Activated CD4-positive, alpha-beta T cell treated with anti-CD3 and anti-CD28 coated beads for 36 hours (primary cell): ENCODE results near the gene ITGAE. TPM values are rescaled to one million over a fixed set of nuclear protein-coding genes. Genes with fewer than 3 reads are reported as not detected.

Source experiments
- ATAC-seq: fragments of 200-7000 bp; cut with Tn5 transposase; one replicate; pipeline ENCODE4 v1.10.0; 2021; ENCODE audit warnings: mild to moderate bottlenecking, moderate library complexity
- CTCF ChIA-PET: fragments of 350-600 bp; sonication (Branson Sonifier 250); formaldehyde crosslinking; loops from one replicate; lab custom pipeline; 2021; ENCODE audit warnings: antibody characterized with exemption; lab: Charles Lee
- POLR2A ChIA-PET: fragments of 350-600 bp; sonication (Branson Sonifier 250); formaldehyde crosslinking; loops from one replicate; lab custom pipeline; 2021; ENCODE audit warnings: antibody characterized with exemption, inconsistent platforms; lab: Charles Lee
- DNase-seq: peaks from one replicate; pipeline ENCODE4 v3.0.0-alpha.2; 2020
- H3K27ac Mint-ChIP-seq: one replicate; pipeline ENCODE4 v1.8.0; 2021; ENCODE audit warnings: mixed read lengths
- H3K27me3 Mint-ChIP-seq: one replicate; pipeline ENCODE4 v1.8.0; 2021; ENCODE audit warnings: mixed read lengths
- H3K36me3 Mint-ChIP-seq: one replicate; pipeline ENCODE4 v1.8.0; 2021; ENCODE audit warnings: low read depth, mixed read lengths
- H3K4me1 Mint-ChIP-seq: one replicate; pipeline ENCODE4 v1.8.0; 2021; ENCODE audit warnings: mixed read lengths
- H3K4me3 Mint-ChIP-seq: one replicate; pipeline ENCODE4 v1.8.0; 2021; ENCODE audit warnings: mild to moderate bottlenecking, moderate library complexity, mixed read lengths
- H3K9me3 Mint-ChIP-seq: one replicate; pipeline ENCODE4 v1.8.0; 2021; ENCODE audit warnings: low read depth, mixed read lengths
- intact Hi-C, 2 experiments: fragments of 100-400 bp; cut with DNase I in 1 of 2; cut with micrococcal nuclease in 1 of 2; formaldehyde crosslinking; loops; one replicate each; pipeline versions ENCODE4 v1.14.2 to v1.15.1; 2022 to 2024; cut with DNase I, micrococcal nuclease
- total RNA-seq, 2 experiments: library from RNA; stranded (reverse); gene quantifications; one replicate each; pipeline ENCODE4 v1.2.3, GENCODE V29; 2021

Gene ITGAE
- total RNA-seq, 2 experiments from 2014 or later = 20.9 to 41.1 TPM

DNA sequence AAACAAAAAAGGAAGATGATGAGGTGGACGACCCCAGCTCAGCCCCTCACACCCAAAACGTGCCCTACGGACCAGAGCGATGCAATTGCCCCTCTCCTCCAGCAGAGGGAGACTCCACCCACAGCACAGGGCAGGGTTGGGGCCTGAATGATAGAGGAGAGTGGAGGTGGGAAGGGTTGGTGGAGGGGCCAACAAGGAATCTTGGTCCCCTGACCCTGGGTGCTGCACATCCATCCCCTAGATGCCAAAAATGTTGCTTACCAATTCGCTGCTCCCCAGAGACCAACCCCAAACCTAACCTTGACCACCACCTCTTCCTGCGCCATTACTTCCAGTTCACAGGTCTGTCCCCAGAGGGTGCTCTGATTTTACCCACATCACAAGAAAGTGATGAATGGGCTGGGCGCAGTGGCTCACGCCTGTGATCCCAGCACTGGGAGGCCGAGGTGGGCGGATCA lies 117.9 kb downstream of the ITGAE start:
- CTCF ChIA-PET = interaction anchor here (0.6 to 1.9 kb wide), 15 partner anchors 13 to 225 kb away, joined by 3 to 22 read pairs (median 3); partner anchors contain the start of genes HASPIN, NCBP3 and P2RX5
- no peaks in the 10 kb centered on the region for H3K27me3 Mint-ChIP-seq
- intact Hi-C loops = loop anchor here (2.0 kb wide), 4 partner anchors 28 to 144 kb away; partner anchors contain the start of gene HASPIN (in 2 of the 2)
- ATAC-seq = peak; percentile 96
- no peak overlapping the region for H3K4me3 Mint-ChIP-seq
- POLR2A ChIA-PET = no interaction called here
- no peaks in the 10 kb centered on the region for H3K9me3 Mint-ChIP-seq
- peaks cover 10% of the 10 kb centered on the region for H3K4me1 Mint-ChIP-seq
- H3K36me3 Mint-ChIP-seq = peaks cover 8% of the 10 kb centered on the region
- H3K27ac Mint-ChIP-seq = peak overlapping the region; percentile 39
- DNase-seq = peak; percentile 76

DNA sequence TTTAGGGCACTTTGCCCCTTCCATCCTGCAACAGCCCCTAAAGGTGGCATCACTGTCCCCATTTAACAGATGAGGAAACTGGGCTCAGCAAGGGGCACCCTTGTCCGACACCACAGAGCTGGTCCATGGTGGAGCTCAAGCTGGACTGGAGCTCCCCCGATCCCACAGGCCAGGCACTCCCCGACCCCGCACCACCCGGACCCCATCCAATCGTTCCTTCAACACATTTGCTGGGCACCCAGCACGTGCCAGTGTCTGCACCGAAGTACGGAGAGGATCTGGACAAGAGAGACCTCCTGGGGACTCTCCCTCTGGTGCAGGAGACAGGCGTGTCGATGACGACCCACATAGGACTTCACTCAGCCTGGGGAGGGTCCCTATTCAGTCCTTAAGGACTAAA lies 119.0 kb downstream of the ITGAE start:
- intact Hi-C loops = loop anchor here (2.0 kb wide), 4 partner anchors 29 to 145 kb away; partner anchors contain the start of gene HASPIN (in 2 of the 2)
- CTCF ChIA-PET = interaction anchor here (0.6 to 1.9 kb wide), 8 partner anchors 11 to 56 kb away, joined by 3 to 22 read pairs (median 3); partner anchors contain the start of genes HASPIN and P2RX5
- Mint-ChIP-seq H3K36me3 (peaks cover 11% of the 10 kb centered on the region), H3K27ac (peak overlapping the region; percentile 4), H3K4me1 (peaks cover 10% of the 10 kb centered on the region), H3K9me3 (no peaks in the 10 kb centered on the region), H3K27me3 (no peaks in the 10 kb centered on the region), H3K4me3 (no peak overlapping the region)
- no peak for DNase-seq
- no peak for ATAC-seq
- POLR2A ChIA-PET = no interaction called here

DNA sequence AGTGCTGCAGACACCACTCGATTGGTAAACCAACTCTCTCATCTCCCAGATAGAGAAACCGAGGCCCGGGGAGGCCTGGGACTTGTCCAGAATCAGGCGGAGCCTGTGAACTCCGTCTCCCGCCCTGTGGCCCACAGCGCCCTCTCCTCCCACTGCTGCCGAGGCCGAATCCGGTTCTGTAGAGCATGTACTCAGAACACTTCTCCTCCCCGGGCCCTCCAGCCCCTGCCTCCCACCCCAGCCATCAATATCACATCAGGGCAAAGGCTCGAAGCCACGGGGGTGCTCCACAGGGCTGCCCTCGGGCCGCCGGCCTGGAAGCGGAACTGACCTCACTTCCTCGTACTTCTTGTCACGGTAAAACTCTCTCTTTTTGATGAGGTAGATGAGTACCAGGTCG lies 119.4 kb downstream of the ITGAE start:
- H3K27ac Mint-ChIP-seq = no peak overlapping the region
- intact Hi-C loops = no loop called here
- POLR2A ChIA-PET = no interaction called here

DNA sequence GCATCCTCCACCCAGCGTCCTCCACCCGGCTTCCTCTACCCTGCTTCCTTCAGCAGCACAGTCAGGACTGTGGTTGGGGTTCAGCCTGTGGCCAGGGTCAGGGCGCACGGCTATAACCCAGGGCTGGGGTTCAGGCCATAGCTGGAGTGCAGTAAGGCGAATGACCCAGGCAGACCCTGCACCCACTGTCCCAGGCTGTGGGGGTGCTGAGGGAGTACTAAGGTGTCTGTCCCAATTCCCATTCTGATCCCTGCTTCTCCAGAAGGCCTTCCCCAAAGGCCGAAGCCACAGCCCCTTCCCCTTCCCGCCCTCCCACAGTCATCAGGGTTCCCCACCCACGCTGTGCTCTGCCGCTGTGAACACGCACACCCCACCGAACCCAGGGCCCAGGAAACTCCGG lies 119.9 kb downstream of the ITGAE start:
- ChIA-PET CTCF (no interaction called here), POLR2A (no interaction called here)
- Mint-ChIP-seq H3K4me3 (no peak overlapping the region), H3K27me3 (no peaks in the 10 kb centered on the region), H3K36me3 (peaks cover 11% of the 10 kb centered on the region), H3K4me1 (peaks cover 10% of the 10 kb centered on the region), H3K27ac (no peak overlapping the region), H3K9me3 (no peaks in the 10 kb centered on the region)
- DNase-seq = no peak
- ATAC-seq = no peak
- intact Hi-C loops = no loop called here

More for the DNA sequence above, 119.4 kb downstream of the ITGAE start:
- Mint-ChIP-seq H3K36me3 (peaks cover 11% of the 10 kb centered on the region), H3K4me3 (no peak overlapping the region), H3K4me1 (peaks cover 10% of the 10 kb centered on the region), H3K27me3 (no peaks in the 10 kb centered on the region), H3K9me3 (no peaks in the 10 kb centered on the region)
- CTCF ChIA-PET = no interaction called here
- DNase-seq (no peak), ATAC-seq (no peak)

DNA sequence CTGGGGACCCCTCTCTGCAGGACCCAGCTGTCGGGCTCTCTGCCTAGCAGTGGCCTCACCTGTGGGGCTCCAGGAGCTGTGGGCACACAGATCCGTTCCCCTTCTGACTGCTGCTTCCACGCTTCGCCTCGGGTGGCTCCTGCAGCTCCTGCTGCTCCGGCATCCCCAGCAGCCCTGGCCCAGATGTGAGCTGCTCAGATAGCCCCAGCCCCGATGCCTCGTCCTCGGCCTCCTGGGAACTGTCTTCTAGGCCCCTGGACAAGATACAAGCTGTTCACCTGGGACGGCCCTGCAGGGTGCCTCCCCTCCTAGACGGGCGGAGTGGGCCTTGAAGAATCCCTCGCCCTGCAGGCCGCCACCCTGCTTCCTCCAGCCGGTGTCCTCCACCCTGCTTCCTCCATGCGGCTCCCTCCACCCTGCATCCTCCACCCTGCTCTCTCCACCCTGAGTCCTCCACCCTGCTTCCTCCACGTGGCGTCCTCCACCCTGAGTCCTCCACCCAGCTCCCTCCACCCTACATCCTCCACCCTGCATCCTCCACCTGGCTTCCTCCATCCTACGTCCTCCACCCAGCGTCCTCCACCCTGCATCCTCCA lies 121.4 kb downstream of the ITGAE start:
- DNase-seq (no peak), ATAC-seq (no peak)
- H3K36me3 Mint-ChIP-seq = peaks cover 9% of the 10 kb centered on the region
- H3K27ac Mint-ChIP-seq = no peak overlapping the region
- H3K4me1 Mint-ChIP-seq = peaks cover 10% of the 10 kb centered on the region
- intact Hi-C loops = no loop called here
- H3K27me3 Mint-ChIP-seq = no peaks in the 10 kb centered on the region
- no peak overlapping the region for H3K4me3 Mint-ChIP-seq
- ChIA-PET CTCF (interaction anchor here (0.7 to 1.2 kb wide), 2 partner anchors 55 to 148 kb away, joined by 3 to 4 read pairs; no protein-coding TSS in a partner anchor), POLR2A (no interaction called here)
- H3K9me3 Mint-ChIP-seq = no peaks in the 10 kb centered on the region

DNA sequence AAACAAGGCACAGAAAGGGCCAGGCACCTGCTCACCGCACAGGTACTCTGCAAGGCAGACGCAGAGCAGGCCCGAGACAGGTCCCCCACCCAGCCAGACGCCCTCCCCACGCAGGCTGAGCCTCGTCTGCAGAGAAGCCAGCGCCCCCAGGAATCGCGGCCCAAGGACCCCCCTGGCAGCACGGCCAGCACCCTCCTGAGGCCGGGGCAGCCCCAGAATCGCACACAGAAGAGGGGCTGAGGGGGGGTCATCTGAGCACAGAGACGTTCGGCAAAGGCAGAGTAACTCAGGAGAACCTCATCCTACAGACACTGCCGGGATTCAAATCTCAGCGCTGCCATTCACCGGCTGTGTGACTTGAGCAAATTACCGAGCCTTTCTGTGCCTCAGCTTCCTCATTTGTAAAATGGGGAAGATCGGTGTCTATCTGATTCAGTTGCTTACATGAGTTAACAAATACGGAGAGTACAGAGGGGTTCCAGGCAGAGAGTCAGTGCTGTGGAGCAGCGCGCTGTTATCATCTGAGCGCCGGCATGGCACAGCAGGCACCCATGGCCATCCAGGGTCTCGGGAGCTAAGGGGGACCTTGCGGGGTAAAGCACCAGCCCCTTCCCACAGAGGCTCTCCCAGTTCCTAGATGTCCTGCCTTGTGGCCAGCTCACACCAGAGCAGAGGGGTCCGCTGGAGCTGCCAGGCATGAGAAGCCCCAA lies 122.0 kb downstream of the ITGAE start:
- H3K27me3 Mint-ChIP-seq = no peaks in the 10 kb centered on the region
- POLR2A ChIA-PET = no interaction called here
- ATAC-seq = no peak
- peaks cover 10% of the 10 kb centered on the region for H3K4me1 Mint-ChIP-seq
- CTCF ChIA-PET = interaction anchor here (1.2 kb wide), 2 partner anchors 56 to 59 kb away, joined by 3 read pairs; no protein-coding TSS in a partner anchor
- intact Hi-C loops = no loop called here
- peaks cover 9% of the 10 kb centered on the region for H3K36me3 Mint-ChIP-seq
- DNase-seq = no peak
- no peaks in the 10 kb centered on the region for H3K9me3 Mint-ChIP-seq
- no peak overlapping the region for H3K27ac Mint-ChIP-seq
- H3K4me3 Mint-ChIP-seq = no peak overlapping the region

DNA sequence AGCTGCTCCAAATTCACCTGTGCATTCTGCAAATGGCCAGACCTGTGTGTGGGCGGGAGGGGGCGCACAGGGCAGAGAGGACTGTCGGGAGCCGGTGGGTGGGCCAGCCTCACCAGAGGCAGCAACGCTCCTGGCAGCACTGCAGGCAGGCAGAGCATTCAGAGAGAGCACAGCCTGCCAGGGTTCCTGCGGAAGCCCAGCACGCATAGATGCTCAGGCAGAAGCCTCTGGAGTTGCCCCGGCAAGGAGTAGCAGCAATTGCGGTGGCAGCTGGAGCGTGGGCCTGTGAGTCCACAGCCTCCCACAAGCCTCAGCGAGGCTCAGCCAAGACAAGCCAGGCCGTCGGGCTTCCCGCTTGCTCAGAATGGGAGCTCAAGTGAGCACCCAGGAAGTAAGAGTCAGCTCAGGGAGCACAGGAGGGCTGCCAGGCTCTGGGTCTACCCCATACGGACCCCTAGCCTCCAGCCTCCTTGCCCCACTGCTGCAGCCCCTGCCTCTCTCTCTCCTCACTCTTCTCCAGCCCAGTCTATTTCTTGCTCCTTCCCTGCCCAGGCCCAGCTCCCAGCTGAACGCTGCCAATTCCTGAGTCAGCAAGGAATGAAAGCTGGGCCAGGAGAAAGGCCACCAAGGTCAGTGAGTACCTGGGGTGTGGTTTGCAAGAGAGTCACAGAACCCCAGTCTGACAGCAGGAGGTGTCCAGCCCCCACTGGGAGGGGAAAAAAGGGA lies 122.7 kb downstream of the ITGAE start:
- ATAC-seq (no peak), DNase-seq (no peak)
- Mint-ChIP-seq H3K27ac (no peak overlapping the region), H3K9me3 (no peaks in the 10 kb centered on the region), H3K36me3 (peaks cover 9% of the 10 kb centered on the region), H3K4me1 (peaks cover 9% of the 10 kb centered on the region), H3K4me3 (no peak overlapping the region), H3K27me3 (no peaks in the 10 kb centered on the region)
- CTCF ChIA-PET = interaction anchor here (1.2 kb wide), 2 partner anchors 56 to 59 kb away, joined by 3 read pairs; no protein-coding TSS in a partner anchor
- POLR2A ChIA-PET = no interaction called here
- intact Hi-C loops = no loop called here

DNA sequence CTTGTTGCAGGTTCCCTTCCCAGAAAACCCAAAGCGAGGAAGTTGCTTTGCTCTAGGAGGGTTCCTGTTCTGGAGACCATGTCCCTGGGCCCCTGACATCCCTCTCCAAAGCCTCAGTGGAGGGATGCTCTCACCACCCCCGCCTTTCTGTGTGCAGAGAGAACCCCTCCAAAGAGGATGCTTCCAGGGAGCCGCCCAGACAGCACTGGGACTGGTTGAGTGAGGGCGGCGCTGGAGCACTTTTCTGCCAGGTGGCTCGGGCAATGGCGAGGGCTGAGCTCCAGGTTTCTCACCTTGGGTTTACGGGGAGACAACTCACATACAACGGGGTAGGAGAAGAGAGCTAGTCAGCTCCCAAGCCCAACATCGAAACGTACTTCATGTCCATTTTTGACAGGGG lies 125.1 kb downstream of the ITGAE start:
- Mint-ChIP-seq H3K4me3 (no peak overlapping the region), H3K36me3 (peaks cover 7% of the 10 kb centered on the region), H3K27ac (no peak overlapping the region), H3K27me3 (no peaks in the 10 kb centered on the region), H3K4me1 (peaks cover 5% of the 10 kb centered on the region), H3K9me3 (no peaks in the 10 kb centered on the region)
- no peak for ATAC-seq
- POLR2A ChIA-PET = no interaction called here
- CTCF ChIA-PET = interaction anchor here (0.7 to 1.2 kb wide), 2 partner anchors 32 to 62 kb away, joined by 3 read pairs; no protein-coding TSS in a partner anchor
- no peak for DNase-seq
- intact Hi-C loops = no loop called here

DNA sequence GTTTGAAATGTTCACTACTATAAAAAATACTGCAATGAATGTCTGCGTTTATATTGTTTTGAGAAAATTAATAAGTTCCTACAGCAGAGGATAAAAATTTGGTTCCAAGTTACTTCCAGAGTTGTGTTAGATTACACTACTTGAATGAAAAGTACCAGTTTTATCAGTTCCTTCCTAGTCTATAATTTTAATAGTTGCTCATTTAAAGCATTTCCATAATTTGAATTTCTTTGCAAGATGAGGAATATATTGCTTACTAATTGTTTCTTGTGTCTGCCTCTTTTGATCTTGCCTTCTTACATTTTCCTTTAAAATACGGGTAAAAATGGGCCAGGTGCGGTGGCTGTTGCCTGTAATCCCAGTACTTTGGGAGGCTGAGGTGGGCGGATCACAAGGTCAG lies 128.4 kb downstream of the ITGAE start:
- H3K27ac Mint-ChIP-seq = no peak overlapping the region
- no peak for DNase-seq
- CTCF ChIA-PET = no interaction called here
- POLR2A ChIA-PET = no interaction called here
- peaks cover 17% of the 10 kb centered on the region for H3K4me1 Mint-ChIP-seq
- H3K4me3 Mint-ChIP-seq = no peak overlapping the region
- H3K36me3 Mint-ChIP-seq = peaks cover 15% of the 10 kb centered on the region
- no peaks in the 10 kb centered on the region for H3K9me3 Mint-ChIP-seq
- intact Hi-C loops = no loop called here
- H3K27me3 Mint-ChIP-seq = no peaks in the 10 kb centered on the region
- no peak for ATAC-seq

DNA sequence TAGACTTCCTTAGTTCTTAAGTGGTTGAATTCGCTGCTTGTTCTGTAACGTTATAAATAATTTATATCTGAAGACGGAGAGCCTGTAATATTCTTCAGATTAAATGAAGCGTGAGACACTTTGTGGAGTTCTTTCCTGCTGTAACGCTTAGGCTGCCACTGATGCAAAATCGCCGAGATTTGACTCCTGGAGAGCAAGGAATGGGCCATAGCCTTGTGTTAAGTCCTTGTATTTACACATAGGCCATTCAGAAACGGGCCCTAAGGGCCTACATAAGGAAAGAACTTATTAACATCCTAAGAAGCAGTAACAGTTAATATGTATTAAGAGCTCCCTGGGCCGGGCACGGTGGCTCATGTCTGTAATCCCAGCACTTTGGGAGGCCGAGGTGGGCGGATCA lies 131.4 kb downstream of the ITGAE start:
- ChIA-PET POLR2A (interaction anchor here (1.2 kb wide), 1 partner anchor 41 kb away, joined by 5 read pairs; no protein-coding TSS in a partner anchor), CTCF (interaction anchor here (1.0 kb wide), 2 partner anchors 26 to 53 kb away, joined by 3 to 4 read pairs; partner anchors contain the start of gene P2RX5)
- Mint-ChIP-seq H3K4me3 (peak overlapping the region; percentile 97), H3K27me3 (no peaks in the 10 kb centered on the region), H3K9me3 (no peaks in the 10 kb centered on the region), H3K27ac (peak overlapping the region; percentile 94), H3K4me1 (peaks cover 21% of the 10 kb centered on the region), H3K36me3 (peaks cover 14% of the 10 kb centered on the region)
- intact Hi-C loops = loop anchor here in 1 of 2 experiments (1.0 kb wide), 1 partner anchor 25 kb away; no protein-coding TSS in a partner anchor
- no peak for ATAC-seq
- no peak for DNase-seq

DNA sequence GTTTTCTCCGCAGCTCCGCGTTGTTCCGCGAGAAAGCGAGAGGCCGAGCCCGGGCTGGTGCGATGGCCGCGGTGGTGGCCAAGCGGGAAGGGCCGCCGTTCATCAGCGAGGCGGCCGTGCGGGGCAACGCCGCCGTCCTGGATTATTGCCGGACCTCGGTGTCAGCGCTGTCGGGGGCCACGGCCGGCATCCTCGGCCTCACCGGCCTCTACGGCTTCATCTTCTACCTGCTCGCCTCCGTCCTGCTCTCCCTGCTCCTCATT lies 132.0 kb downstream of the ITGAE start:
- CTCF ChIA-PET = no interaction called here
- peaks cover 14% of the 10 kb centered on the region for H3K36me3 Mint-ChIP-seq
- no peak for ATAC-seq

More for the DNA sequence above, 132.0 kb downstream of the ITGAE start:
- H3K4me1 Mint-ChIP-seq = peaks cover 21% of the 10 kb centered on the region
- intact Hi-C loops = loop anchor here in 1 of 2 experiments (1.0 kb wide), 1 partner anchor 25 kb away; no protein-coding TSS in a partner anchor
- no peak for DNase-seq
- POLR2A ChIA-PET = interaction anchor here (0.6 to 0.9 kb wide), 2 partner anchors 51 to 176 kb away, joined by 3 to 4 read pairs; no protein-coding TSS in a partner anchor
- H3K27ac Mint-ChIP-seq = peak overlapping the region; percentile 94
- H3K4me3 Mint-ChIP-seq = peak overlapping the region; percentile 97
- no peaks in the 10 kb centered on the region for H3K27me3 Mint-ChIP-seq
- H3K9me3 Mint-ChIP-seq = no peaks in the 10 kb centered on the region
